A549 (cell line): ENCODE results near the gene FBXW9. TPM values are rescaled to one million over a fixed set of nuclear protein-coding genes. Genes with fewer than 3 reads are reported as not detected.

Experiments used
- ATAC-seq, 2 experiments: fragments of 200-7000 bp in 1 of 2; fragments of >200 bp in 1 of 2; cut with Nextera tagmentation in 1 of 2; cut with Tn5 transposase in 1 of 2; 3 replicates each; pipeline versions ENCODE4 v1.8.0 to v1.9.1; 2018 to 2020; ENCODE audit warnings: mild to moderate bottlenecking in 1 of 2, moderate library complexity in 1 of 2
- CTCF ChIA-PET: fragments of 300-600 bp; sonication (Branson Sonifier 250); formaldehyde crosslinking; extraction: SDS; loops from one replicate; lab custom pipeline; 2021; ENCODE audit warnings: antibody characterized with exemption, inconsistent platforms; lab: Yijun Ruan, JAX
- POLR2A ChIA-PET: fragments of 350-600 bp; formaldehyde crosslinking; extraction: SDS; loops from one replicate; lab custom pipeline; 2021; ENCODE audit warnings: antibody characterized with exemption, inconsistent platforms; lab: Yijun Ruan, JAX
- DNase-seq, 2 experiments: peaks; one replicate each; pipeline versions ENCODE4 v3.0.0 to v3.0.0-alpha.2; 2011 to 2016; ENCODE audit warnings: low read depth in 1 of 2, low spot score in 1 of 2
- FAIRE-seq: peaks from 2 replicates; lab custom pipeline; 2011; peaks lifted over from hg19 to GRCh38; lab: Jason Lieb, UNC
- H3K27ac ChIP-seq, 2 experiments: fragments of >200 bp; sonication (Bioruptor Twin); formaldehyde crosslinking; 3 replicates each; pipeline ENCODE4 v1.5.1; 2016 to 2017
- H3K4me1 ChIP-seq: fragments of >200 bp; sonication (Bioruptor Twin); formaldehyde crosslinking; 3 replicates; pipeline ENCODE4 v1.6.1; 2016
- H3K4me2 ChIP-seq: fragments of >200 bp; sonication (Bioruptor Twin); formaldehyde crosslinking; 3 replicates; pipeline ENCODE4 v1.6.1; 2016
- H3K4me3 ChIP-seq: fragments of >200 bp; sonication (Bioruptor Twin); formaldehyde crosslinking; 3 replicates; pipeline ENCODE4 v1.5.1; 2016
- H3K9me3 ChIP-seq: fragments of >200 bp; sonication (Bioruptor Twin); formaldehyde crosslinking; 3 replicates; pipeline ENCODE4 v1.6.1; 2016
- CHD2 ChIP-seq: fragments of 150-350 bp; IDR thresholded peaks from 2 replicates; pipeline ENCODE4 v1.6.1; 2014; ENCODE audit warnings: low read length; ENCODE audit not compliant: partially characterized antibody
- EHMT2 ChIP-seq: fragments of 200-600 bp; sonication (generic); IDR thresholded peaks from 2 replicates; pipeline ENCODE4 v1.6.1; 2016; ENCODE audit warnings: antibody characterized with exemption, low read depth, mild to moderate bottlenecking, moderate library complexity
- FOSB ChIP-seq: fragments of 250-450 bp; sonication (Bioruptor Pico); IDR thresholded peaks from 2 replicates; pipeline ENCODE4 v1.5.0; 2020; ENCODE audit warnings: mild to moderate bottlenecking, moderate library complexity
- HOXB5 ChIP-seq: fragments of 250-450 bp; sonication (Bioruptor Pico); IDR thresholded peaks from 2 replicates; pipeline ENCODE4 v1.5.0; 2020; ENCODE audit warnings: mild to moderate bottlenecking, moderate library complexity
- JUN ChIP-seq, 2 experiments: fragments of >200 bp; sonication (Bioruptor Twin); formaldehyde crosslinking; IDR thresholded peaks; 2 replicates in 1 of 2; 3 replicates in 1 of 2; pipeline ENCODE4 v1.6.1; 2016 to 2017
- JUNB ChIP-seq: fragments of >200 bp; sonication (Bioruptor Twin); formaldehyde crosslinking; IDR thresholded peaks from 2 replicates; pipeline ENCODE4 v1.6.1; 2016
- KDM1A ChIP-seq: fragments of 200-600 bp; sonication (generic); IDR thresholded peaks from 2 replicates; pipeline ENCODE4 v1.6.1; 2016; ENCODE audit warnings: low read depth, mild to moderate bottlenecking
- KDM5A ChIP-seq: fragments of 200-600 bp; sonication (generic); IDR thresholded peaks from 2 replicates; pipeline ENCODE4 v1.6.1; 2016; ENCODE audit warnings: antibody characterized with exemption, mild to moderate bottlenecking
- MAFK ChIP-seq: fragments of 450-650 bp; IDR thresholded peaks from 2 replicates; pipeline ENCODE4 v1.6.1; 2014; ENCODE audit not compliant: partially characterized antibody
- MAZ ChIP-seq: fragments of 150-350 bp; IDR thresholded peaks from 2 replicates; pipeline ENCODE4 v1.6.1; 2014; ENCODE audit warnings: antibody characterized with exemption, low read depth, low read length, borderline replicate concordance
- MYC ChIP-seq: IDR thresholded peaks from 2 replicates; pipeline ENCODE4 v1.6.1; 2012; ENCODE audit warnings: mild to moderate bottlenecking, inconsistent platforms, low read length, improper control_type of control experiment, borderline replicate concordance
- NPAS2 ChIP-seq: fragments of 250-450 bp; sonication (Bioruptor Pico); IDR thresholded peaks from 2 replicates; pipeline ENCODE4 v1.8.0; 2022; ENCODE audit warnings: mild to moderate bottlenecking, moderate library complexity, borderline replicate concordance
- NR3C1 ChIP-seq: fragments of >200 bp; sonication (Bioruptor Twin); formaldehyde crosslinking; IDR thresholded peaks from 3 replicates; pipeline ENCODE4 v1.6.1; 2017
- PHF8 ChIP-seq: fragments of 200-600 bp; sonication (generic); IDR thresholded peaks from 2 replicates; pipeline ENCODE4 v1.6.1; 2016; ENCODE audit warnings: low read depth, mild to moderate bottlenecking, antibody characterized with exemption, moderate library complexity, borderline replicate concordance
- RAD21 ChIP-seq, 2 experiments: fragments of >200 bp in 1 of 2; sonication (Bioruptor Twin) in 1 of 2; formaldehyde crosslinking in 1 of 2; IDR thresholded peaks in 1 of 2; conservative IDR thresholded peaks in 1 of 2; 2 replicates in 1 of 2; 3 replicates in 1 of 2; pipeline ENCODE4 v1.6.1; 2012 to 2018; ENCODE audit warnings: inconsistent platforms in 1 of 2
- RCOR1 ChIP-seq: fragments of 150-350 bp; IDR thresholded peaks from 2 replicates; pipeline ENCODE4 v1.6.1; 2014; ENCODE audit warnings: antibody characterized with exemption, low read length, low read depth
- RFX5 ChIP-seq: fragments of 450-650 bp; IDR thresholded peaks from 2 replicates; pipeline ENCODE4 v1.7.1; 2014; ENCODE audit warnings: antibody characterized with exemption, mild to moderate bottlenecking, moderate library complexity
- RNF2 ChIP-seq: fragments of 200-600 bp; sonication (generic); IDR thresholded peaks from 2 replicates; pipeline ENCODE4 v1.6.1; 2016; ENCODE audit warnings: low read depth, mild to moderate bottlenecking, antibody characterized with exemption, moderate library complexity, borderline replicate concordance
- ZFP36 ChIP-seq: fragments of 450-650 bp; IDR thresholded peaks from 2 replicates; pipeline ENCODE4 v1.6.1; 2014; ENCODE audit warnings: borderline replicate concordance; ENCODE audit not compliant: partially characterized antibody
- ZNF302 ChIP-seq: fragments of 250-450 bp; sonication (Bioruptor Pico); IDR thresholded peaks from 2 replicates; pipeline ENCODE4 v1.9.0; 2021; ENCODE audit warnings: inconsistent platforms, mild to moderate bottlenecking, moderate library complexity
- WGBS: methylation state at CpG from one replicate; pipeline ENCODE4 v1.1.6; 2017; ENCODE audit errors: missing lambda C conversion rate; 5-methylcytosine and 5-hydroxymethylcytosine counted together
- polyA plus RNA-seq, 4 experiments: library from polyadenylated mRNA; depleted of rRNA in 3 of 4; stranded (reverse); fragments of >200 nt; fragmentation: RNase III in 1 of 4; extraction: RNeasy Plus Mini Kit Qiagen cat#74134 plus additional on column Dnase treatment in 1 of 4; gene quantifications; 2 replicates in 3 of 4; 3 replicates in 1 of 4; pipeline ENCODE4 v1.2.3, GENCODE V29; 2011 to 2017
- small RNA-seq, 6 experiments: library from RNA; depleted of rRNA; stranded (forward); fragments of <200 nt; gene quantifications; one replicate each; pipeline ENCODE3, GENCODE V24; 2012
- TF ChIP-seq, protein P1 (sequence below): fragments of 250-450 bp; sonication (Bioruptor Pico); IDR thresholded peaks from 2 replicates; pipeline ENCODE4 v1.5.0; 2020; ENCODE audit warnings: low read depth, mild to moderate bottlenecking, moderate library complexity
- TF ChIP-seq, protein P2 (sequence below): fragments of >200 bp; sonication (Bioruptor Twin); formaldehyde crosslinking; IDR thresholded peaks from 2 replicates; pipeline ENCODE4 v1.6.1; 2016

FBXW9 gene
- polyA plus RNA-seq, 2 of the 4 experiments (the other 2 are of a cell fraction), result 5.7 to 8.0 TPM

- CTCF ChIA-PET, result no interaction called here
- ATAC-seq (no peak), FAIRE-seq (no peak), DNase-seq (no peak)
- TF ChIP-seq KDM1A (no peak), EHMT2 (no peak), CHD2 (no peak), RFX5 (no peak), FOSB (CRISPR knock-in tag) (no peak), MAFK (no peak), ZNF302 (CRISPR knock-in tag) (no peak), JUNB (no peak), RAD21 (conservative IDR thresholded peaks at IDR 0.05 in 1 of 2, IDR thresholded peaks at IDR 0.05 in 1 of 2) (no peak), RCOR1 (no peak), MYC (no peak), ZFP36 (no peak), RNF2 (no peak)
- TF ChIP-seq, protein P1, sequence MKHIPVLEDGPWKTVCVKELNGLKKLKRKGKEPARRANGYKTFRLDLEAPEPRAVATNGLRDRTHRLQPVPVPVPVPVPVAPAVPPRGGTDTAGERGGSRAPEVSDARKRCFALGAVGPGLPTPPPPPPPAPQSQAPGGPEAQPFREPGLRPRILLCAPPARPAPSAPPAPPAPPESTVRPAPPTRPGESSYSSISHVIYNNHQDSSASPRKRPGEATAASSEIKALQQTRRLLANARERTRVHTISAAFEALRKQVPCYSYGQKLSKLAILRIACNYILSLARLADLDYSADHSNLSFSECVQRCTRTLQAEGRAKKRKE, result no peak
- Histone ChIP-seq H3K27ac (no peak overlapping the region), H3K9me3 (peaks cover 19% of the 10 kb centered on the region; the same call in 2 of the 3 replicates), H3K4me1 (no peaks in the 10 kb centered on the region), H3K4me2 (no peak overlapping the region), H3K4me3 (no peak overlapping the region)
- WGBS, result 54% methylated on average over 8 of the region's 13 CpGs
- POLR2A ChIA-PET, result no interaction called here
Measured at GRCh38 chr19:12641456-12641855, 55.0 kb downstream of the FBXW9 start.

GRCh38 chr19:12639901-12640613 lies 56.4 kb downstream of the FBXW9 start:
- DNase-seq, result peak in 1 of 2 experiments; percentile 45
- 33% methylated on average over 14 of the region's 39 CpGs for WGBS
- H3K4me3 ChIP-seq, result no peak overlapping the region

More at GRCh38 chr19:12639901-12640613, 56.4 kb downstream of the FBXW9 start:
- peak in 1 of 2 experiments; percentile 69; a peak in 4 of 6 replicates for ATAC-seq
- no peak for FAIRE-seq
- no peak overlapping the region for H3K27ac ChIP-seq
- peaks cover 25% of the 10 kb centered on the region; the same call in 2 of the 3 replicates for H3K9me3 ChIP-seq
- CTCF ChIA-PET, result no interaction called here
- POLR2A ChIA-PET, result interaction anchor here (0.6 kb wide), 1 partner anchor 25 kb away, joined by 4 read pairs; no protein-coding TSS in a partner anchor
- no peak overlapping the region for H3K4me2 ChIP-seq
- no peaks in the 10 kb centered on the region for H3K4me1 ChIP-seq
- no peak for TF ChIP-seq RAD21 (conservative IDR thresholded peaks at IDR 0.05 in 1 of 2, IDR thresholded peaks at IDR 0.05 in 1 of 2)
- TF ChIP-seq KDM1A, result no peak
- no peak for TF ChIP-seq MAZ
- TF ChIP-seq JUN (IDR thresholded peaks at IDR 0.05), result no peak
- TF ChIP-seq HOXB5 (CRISPR knock-in tag), result no peak
- TF ChIP-seq NR3C1, result no peak
- no peak for TF ChIP-seq JUNB
- TF ChIP-seq, protein P2, sequence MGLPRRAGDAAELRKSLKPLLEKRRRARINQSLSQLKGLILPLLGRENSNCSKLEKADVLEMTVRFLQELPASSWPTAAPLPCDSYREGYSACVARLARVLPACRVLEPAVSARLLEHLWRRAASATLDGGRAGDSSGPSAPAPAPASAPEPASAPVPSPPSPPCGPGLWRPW, result no peak
- TF ChIP-seq PHF8, result no peak
- TF ChIP-seq NPAS2, result no peak
- no peak for TF ChIP-seq KDM5A
- TF ChIP-seq, all 56 proteins: peak for 0

Small RNA genes within 50 kb of the gene (small RNA-seq; reads per million reads assigned to genes)
- 0 to 29.7 (median 3.2) reads per million in 6 experiments for gene SNORD41

Other genes starting within 250 kb of the FBXW9 start
- gene ZNF709, start 211.8 kb downstream of the FBXW9 start, polyA plus RNA-seq (2011; rRNA removed), result 0.01 TPM in 1 of 2 replicates, not detected in the other
- gene ZNF709, start 211.8 kb downstream of the FBXW9 start, polyA plus RNA-seq (2017; fragmentation: RNase III; extraction: RNeasy Plus Mini Kit Qiagen cat#74134 plus additional on column Dnase treatment), result 0.04 to 0.10 TPM in 2 of 3 replicates, not detected in the other
- 2.5 and 3.0 TPM in 2 replicates for gene ZNF564, start 145.1 kb downstream of the FBXW9 start, polyA plus RNA-seq (2011; rRNA removed)
- 1.6 to 1.9 TPM (median 1.8 TPM) in 3 replicates for gene ZNF564, start 145.1 kb downstream of the FBXW9 start, polyA plus RNA-seq (2017; fragmentation: RNase III; extraction: RNeasy Plus Mini Kit Qiagen cat#74134 plus additional on column Dnase treatment)
- 2.4 and 2.5 TPM in 2 replicates for gene ZNF490, start 85.8 kb downstream of the FBXW9 start, polyA plus RNA-seq (2011; rRNA removed)
- gene ZNF490, start 85.8 kb downstream of the FBXW9 start, polyA plus RNA-seq (2017; fragmentation: RNase III; extraction: RNeasy Plus Mini Kit Qiagen cat#74134 plus additional on column Dnase treatment), result 0.57 to 0.85 TPM (median 0.79 TPM) in 3 replicates
- gene ZNF791, start 85.7 kb downstream of the FBXW9 start, polyA plus RNA-seq (2011; rRNA removed), result 7.1 and 8.0 TPM in 2 replicates
- gene ZNF791, start 85.7 kb downstream of the FBXW9 start, polyA plus RNA-seq (2017; fragmentation: RNase III; extraction: RNeasy Plus Mini Kit Qiagen cat#74134 plus additional on column Dnase treatment), result 4.5 to 4.6 TPM (median 4.5 TPM) in 3 replicates
- 13.0 and 14.4 TPM in 2 replicates for gene MAN2B1, start 29.9 kb downstream of the FBXW9 start, polyA plus RNA-seq (2011; rRNA removed)
- gene MAN2B1, start 29.9 kb downstream of the FBXW9 start, polyA plus RNA-seq (2017; fragmentation: RNase III; extraction: RNeasy Plus Mini Kit Qiagen cat#74134 plus additional on column Dnase treatment), result 15.4 to 16.3 TPM (median 15.9 TPM) in 3 replicates
- 4.3 and 4.8 TPM in 2 replicates for gene WDR83, start 29.8 kb downstream of the FBXW9 start, polyA plus RNA-seq (2011; rRNA removed)
- 11.1 to 13.7 TPM (median 11.4 TPM) in 3 replicates for gene WDR83, start 29.8 kb downstream of the FBXW9 start, polyA plus RNA-seq (2017; fragmentation: RNase III; extraction: RNeasy Plus Mini Kit Qiagen cat#74134 plus additional on column Dnase treatment)
- 63.7 and 71.9 TPM in 2 replicates for gene DHPS, start 14.8 kb downstream of the FBXW9 start, polyA plus RNA-seq (2011; rRNA removed)
- gene DHPS, start 14.8 kb downstream of the FBXW9 start, polyA plus RNA-seq (2017; fragmentation: RNase III; extraction: RNeasy Plus Mini Kit Qiagen cat#74134 plus additional on column Dnase treatment), result 55.3 to 58.3 TPM (median 57.8 TPM) in 3 replicates
- gene GNG14, start 8.6 kb downstream of the FBXW9 start, polyA plus RNA-seq (2011; rRNA removed), result not detected in 2 replicates
- gene GNG14, start 8.6 kb downstream of the FBXW9 start, polyA plus RNA-seq (2017; fragmentation: RNase III; extraction: RNeasy Plus Mini Kit Qiagen cat#74134 plus additional on column Dnase treatment), result not detected in 3 replicates
- 33.7 and 38.0 TPM in 2 replicates for gene TNPO2, start 27.3 kb upstream of the FBXW9 start, polyA plus RNA-seq (2011; rRNA removed)
- gene TNPO2, start 27.3 kb upstream of the FBXW9 start, polyA plus RNA-seq (2017; fragmentation: RNase III; extraction: RNeasy Plus Mini Kit Qiagen cat#74134 plus additional on column Dnase treatment), result 39.8 to 42.5 TPM (median 41.0 TPM) in 3 replicates
- gene TRIR, start 38.1 kb upstream of the FBXW9 start, polyA plus RNA-seq (2011; rRNA removed), result 105 and 137 TPM in 2 replicates
- 144 to 154 TPM (median 152 TPM) in 3 replicates for gene TRIR, start 38.1 kb upstream of the FBXW9 start, polyA plus RNA-seq (2017; fragmentation: RNase III; extraction: RNeasy Plus Mini Kit Qiagen cat#74134 plus additional on column Dnase treatment)
- gene GET3, start 40.9 kb upstream of the FBXW9 start, polyA plus RNA-seq (2011; rRNA removed), result 84.9 and 87.0 TPM in 2 replicates
- 82.7 to 96.7 TPM (median 91.7 TPM) in 3 replicates for gene GET3, start 40.9 kb upstream of the FBXW9 start, polyA plus RNA-seq (2017; fragmentation: RNase III; extraction: RNeasy Plus Mini Kit Qiagen cat#74134 plus additional on column Dnase treatment)
- gene BEST2, start 55.2 kb upstream of the FBXW9 start, polyA plus RNA-seq (2011; rRNA removed), result not detected in 2 replicates
- not detected in 3 replicates for gene BEST2, start 55.2 kb upstream of the FBXW9 start, polyA plus RNA-seq (2017; fragmentation: RNase III; extraction: RNeasy Plus Mini Kit Qiagen cat#74134 plus additional on column Dnase treatment)
- 8.3 and 10.1 TPM in 2 replicates for gene HOOK2, start 78.9 kb upstream of the FBXW9 start, polyA plus RNA-seq (2011; rRNA removed)
- 18.5 to 24.6 TPM (median 21.5 TPM) in 3 replicates for gene HOOK2, start 78.9 kb upstream of the FBXW9 start, polyA plus RNA-seq (2017; fragmentation: RNase III; extraction: RNeasy Plus Mini Kit Qiagen cat#74134 plus additional on column Dnase treatment)
- 72.5 and 94.7 TPM in 2 replicates for gene JUNB, start 94.9 kb upstream of the FBXW9 start, polyA plus RNA-seq (2011; rRNA removed)
- gene JUNB, start 94.9 kb upstream of the FBXW9 start, polyA plus RNA-seq (2017; fragmentation: RNase III; extraction: RNeasy Plus Mini Kit Qiagen cat#74134 plus additional on column Dnase treatment), result 47.2 to 57.7 TPM (median 55.6 TPM) in 3 replicates
- 0.48 and 0.57 TPM in 2 replicates for gene PRDX2, start 105.2 kb upstream of the FBXW9 start, polyA plus RNA-seq (2011; rRNA removed)
- 0.49 to 0.91 TPM (median 0.84 TPM) in 3 replicates for gene PRDX2, start 105.2 kb upstream of the FBXW9 start, polyA plus RNA-seq (2017; fragmentation: RNase III; extraction: RNeasy Plus Mini Kit Qiagen cat#74134 plus additional on column Dnase treatment)
- 4.9 and 10.7 TPM in 2 replicates for gene THSD8, start 105.4 kb upstream of the FBXW9 start, polyA plus RNA-seq (2011; rRNA removed)
- gene THSD8, start 105.4 kb upstream of the FBXW9 start, polyA plus RNA-seq (2017; fragmentation: RNase III; extraction: RNeasy Plus Mini Kit Qiagen cat#74134 plus additional on column Dnase treatment), result not detected in 3 replicates
- 27.2 and 37.2 TPM in 2 replicates for gene RNASEH2A, start 110.0 kb upstream of the FBXW9 start, polyA plus RNA-seq (2011; rRNA removed)
- gene RNASEH2A, start 110.0 kb upstream of the FBXW9 start, polyA plus RNA-seq (2017; fragmentation: RNase III; extraction: RNeasy Plus Mini Kit Qiagen cat#74134 plus additional on column Dnase treatment), result 40.7 to 45.5 TPM (median 41.7 TPM) in 3 replicates
- gene RTBDN, start 137.9 kb upstream of the FBXW9 start, polyA plus RNA-seq (2011; rRNA removed), result 0.09 TPM in 1 of 2 replicates, not detected in the other
- 0.14 to 0.36 TPM (median 0.25 TPM) in 3 replicates for gene RTBDN, start 137.9 kb upstream of the FBXW9 start, polyA plus RNA-seq (2017; fragmentation: RNase III; extraction: RNeasy Plus Mini Kit Qiagen cat#74134 plus additional on column Dnase treatment)
- gene MAST1, start 141.9 kb upstream of the FBXW9 start, polyA plus RNA-seq (2011; rRNA removed), result 1.4 and 1.8 TPM in 2 replicates
- gene MAST1, start 141.9 kb upstream of the FBXW9 start, polyA plus RNA-seq (2017; fragmentation: RNase III; extraction: RNeasy Plus Mini Kit Qiagen cat#74134 plus additional on column Dnase treatment), result 1.8 to 3.0 TPM (median 2.2 TPM) in 3 replicates
- 15.7 and 22.9 TPM in 2 replicates for gene DNASE2, start 184.8 kb upstream of the FBXW9 start, polyA plus RNA-seq (2011; rRNA removed)
- 19.9 to 24.9 TPM (median 24.6 TPM) in 3 replicates for gene DNASE2, start 184.8 kb upstream of the FBXW9 start, polyA plus RNA-seq (2017; fragmentation: RNase III; extraction: RNeasy Plus Mini Kit Qiagen cat#74134 plus additional on column Dnase treatment)
- gene KLF1, start 190.6 kb upstream of the FBXW9 start, polyA plus RNA-seq (2011; rRNA removed), result not detected in 2 replicates
- gene KLF1, start 190.6 kb upstream of the FBXW9 start, polyA plus RNA-seq (2017; fragmentation: RNase III; extraction: RNeasy Plus Mini Kit Qiagen cat#74134 plus additional on column Dnase treatment), result not detected in 3 replicates
- gene GCDH, start 194.5 kb upstream of the FBXW9 start, polyA plus RNA-seq (2011; rRNA removed), result 8.0 and 8.8 TPM in 2 replicates
- 14.9 to 18.8 TPM (median 15.2 TPM) in 3 replicates for gene GCDH, start 194.5 kb upstream of the FBXW9 start, polyA plus RNA-seq (2017; fragmentation: RNase III; extraction: RNeasy Plus Mini Kit Qiagen cat#74134 plus additional on column Dnase treatment)
- 0.13 and 0.41 TPM in 2 replicates for gene SYCE2, start 222.7 kb upstream of the FBXW9 start, polyA plus RNA-seq (2011; rRNA removed)
- gene SYCE2, start 222.7 kb upstream of the FBXW9 start, polyA plus RNA-seq (2017; fragmentation: RNase III; extraction: RNeasy Plus Mini Kit Qiagen cat#74134 plus additional on column Dnase treatment), result 0.25 to 0.40 TPM (median 0.39 TPM) in 3 replicates
- 18.1 and 20.1 TPM in 2 replicates for gene FARSA, start 237.1 kb upstream of the FBXW9 start, polyA plus RNA-seq (2011; rRNA removed)
- gene FARSA, start 237.1 kb upstream of the FBXW9 start, polyA plus RNA-seq (2017; fragmentation: RNase III; extraction: RNeasy Plus Mini Kit Qiagen cat#74134 plus additional on column Dnase treatment), result 57.4 to 62.2 TPM (median 58.7 TPM) in 3 replicates
- 356 and 419 TPM in 2 replicates for gene CALR, start 242.0 kb upstream of the FBXW9 start, polyA plus RNA-seq (2011; rRNA removed)
- gene CALR, start 242.0 kb upstream of the FBXW9 start, polyA plus RNA-seq (2017; fragmentation: RNase III; extraction: RNeasy Plus Mini Kit Qiagen cat#74134 plus additional on column Dnase treatment), result 484 to 507 TPM (median 494 TPM) in 3 replicates
- 46.4 and 56.2 TPM in 2 replicates for gene RAD23A, start 249.2 kb upstream of the FBXW9 start, polyA plus RNA-seq (2011; rRNA removed)
- 68.6 to 71.6 TPM (median 71.1 TPM) in 3 replicates for gene RAD23A, start 249.2 kb upstream of the FBXW9 start, polyA plus RNA-seq (2017; fragmentation: RNase III; extraction: RNeasy Plus Mini Kit Qiagen cat#74134 plus additional on column Dnase treatment)